Spleen (tissue), 11 donors: Measurements from ENCODE around the gene BABAM2. TPM values are rescaled to one million over a fixed set of nuclear protein-coding genes. Genes with fewer than 3 reads are reported as not detected.

Source experiments
- DNase-seq: peaks from one replicate; pipeline ENCODE4 v3.0.0-alpha.2; 2020
- H3K27ac ChIP-seq, 8 donors: fragments of 200-600 bp; sonication (generic) in 7 of 8; 1 replicate in 4 of 8; 2 replicates in 4 of 8; pipeline versions ENCODE4 v1.5.0 to v1.8.0; 2016 to 2021; ENCODE audit warnings: inconsistent platforms in 4 of 8, mild to moderate bottlenecking in 4 of 8, moderate library complexity in 1 of 8
- H3K27me3 ChIP-seq, 7 donors: fragments of 200-600 bp; sonication (generic) in 6 of 7; replicated peaks in 1 of 7; 1 replicate in 4 of 7; 2 replicates in 3 of 7; pipeline versions ENCODE4 v1.5.0 to v1.8.0; 2016 to 2021; ENCODE audit warnings: inconsistent platforms in 3 of 7, mild to moderate bottlenecking in 1 of 7
- H3K36me3 ChIP-seq, 6 donors: fragments of 200-600 bp; sonication (generic) in 5 of 6; 1 replicate in 4 of 6; 2 replicates in 2 of 6; pipeline versions ENCODE4 v1.5.0 to v1.8.0; 2016 to 2021; ENCODE audit warnings: inconsistent platforms in 2 of 6
- H3K4me1 ChIP-seq, 6 donors: fragments of 200-600 bp; sonication (generic) in 5 of 6; 1 replicate in 3 of 6; 2 replicates in 3 of 6; pipeline versions ENCODE4 v1.5.0 to v1.8.0; 2016 to 2021; ENCODE audit warnings: inconsistent platforms in 3 of 6
- H3K4me3 ChIP-seq, 8 donors: fragments of 200-600 bp; sonication (generic) in 7 of 8; 1 replicate in 4 of 8; 2 replicates in 4 of 8; pipeline versions ENCODE4 v1.5.0 to v1.8.0; 2016 to 2021; ENCODE audit warnings: inconsistent platforms in 4 of 8, mild to moderate bottlenecking in 4 of 8, moderate library complexity in 2 of 8
- H3K9me3 ChIP-seq, 8 donors: fragments of 200-600 bp; sonication (generic) in 7 of 8; 1 replicate in 4 of 8; 2 replicates in 4 of 8; pipeline versions ENCODE4 v1.5.0 to v1.8.0; 2016 to 2021; ENCODE audit warnings: inconsistent platforms in 4 of 8
- CTCF ChIP-seq, 11 experiments: fragments of 200-600 bp in 7 of 11; fragments of 450-650 bp in 4 of 11; sonication (generic) in 4 of 11; IDR thresholded peaks in 8 of 11; conservative IDR thresholded peaks in 3 of 11; 1 replicate in 7 of 11; 2 replicates in 4 of 11; pipeline versions ENCODE4 v1.4.0 to v1.8.0; 2016 to 2021; ENCODE audit warnings: antibody characterized with exemption in 11 of 11, inconsistent platforms in 4 of 11, mild to moderate bottlenecking in 1 of 11
- POLR2A ChIP-seq, 3 donors: fragments of 450-650 bp; IDR thresholded peaks; one replicate each; pipeline ENCODE4 v1.5.1; 2017; ENCODE audit warnings: antibody characterized with exemption in 3 of 3, mild to moderate bottlenecking in 1 of 3
- POLR2AphosphoS5 ChIP-seq, 3 donors: sonication (generic); formaldehyde crosslinking; IDR thresholded peaks; one replicate each; pipeline ENCODE4 v1.5.1; 2017; ENCODE audit warnings: antibody characterized with exemption in 3 of 3
- WGBS, 5 donors: extraction: QIAGEN DNeasy Blood & Tissue Kit in 3 of 5; methylation state at CpG; one replicate each; pipeline versions ENCODE4 v1.1.5 to v1.1.7; 2013 to 2018; 5-methylcytosine and 5-hydroxymethylcytosine counted together
- intact Hi-C: fragments of 100-400 bp; cut with DNase I; formaldehyde crosslinking; loops from one replicate; pipeline ENCODE4 v1.15.0; 2023; ENCODE audit warnings: low total_unique reads
- polyA plus RNA-seq, 3 donors: library from polyadenylated mRNA; stranded (reverse); fragments of 200-250 nt; gene quantifications; one replicate each; pipeline ENCODE4 v1.2.1, GENCODE V29; 2013
- total RNA-seq, 7 donors: library from RNA; depleted of rRNA in 3 of 7; stranded (reverse); fragments of >200 nt in 3 of 7; fragmentation: NEBNext Ultra II Directional in 4 of 7; extraction: Animal tissue kit (Norgen Biotek cat#: 25700) in 4 of 7; gene quantifications; one replicate each; pipeline versions ENCODE4 v1.1.0 to v1.2.1, GENCODE V29; 2016 to 2021
- donor health status: healthy with polysubstance abuse.
- donor health status: DM: no; HTN: no; CAD: no; lungs with moderate emphysema.
- donor health status: DM: no; HTN: no; CAD: no.
- donor health status: Bipolar disorder and iron deficiency.
- donor health status: healthy.
- donor health status: DM: no; HTN: no; CAD: no.
- donor health status: DM: yes; HTN: yes; CAD: no.

Gene BABAM2
- total and polyA plus RNA-seq, 10 donors: 16.1 to 70.1 (median 55.0) TPM

GRCh38 chr2:27904405-27904665 is 13.8 kb downstream of the BABAM2 start:
- no peaks in the 10 kb centered on the region for H3K27me3 ChIP-seq
- H3K27ac ChIP-seq: no peak overlapping the region
- WGBS, 5 donors: 64 to 91% (median 75%) methylated on average over 1 of the region's 1 CpG
- no peak overlapping the region for H3K4me3 ChIP-seq
- peaks cover 0 to 21% (median 9%) of the 10 kb centered on the region in 6 donors for H3K4me1 ChIP-seq
- intact Hi-C loops: no loop called here
- H3K36me3 ChIP-seq: peaks cover 0 to 32% (median 5%) of the 10 kb centered on the region in 6 donors
- DNase-seq: no peak
- no peak for TF ChIP-seq CTCF (IDR thresholded peaks at IDR 0.05 in 8 of 11, conservative IDR thresholded peaks at IDR 0.05 in 3 of 11)
- no peak for TF ChIP-seq POLR2AphosphoS5 (IDR thresholded peaks at IDR 0.05)
- no peak for TF ChIP-seq POLR2A (IDR thresholded peaks at IDR 0.05)
- no peaks in the 10 kb centered on the region for H3K9me3 ChIP-seq

- Histone ChIP-seq H3K27me3 (no peaks in the 10 kb centered on the region), H3K36me3 (peaks cover 0 to 25% (median 0%) of the 10 kb centered on the region in 6 donors), H3K4me1 (peaks cover 0 to 26% (median 9%) of the 10 kb centered on the region in 6 donors), H3K27ac (peak overlapping the region in 7 of 8 donors; percentile 36 to 74 (median 50)), H3K9me3 (no peaks in the 10 kb centered on the region), H3K4me3 (no peak overlapping the region)
- TF ChIP-seq POLR2AphosphoS5 (IDR thresholded peaks at IDR 0.05) (no peak), CTCF (IDR thresholded peaks at IDR 0.05 in 8 of 11, conservative IDR thresholded peaks at IDR 0.05 in 3 of 11) (no peak), POLR2A (IDR thresholded peaks at IDR 0.05) (no peak)
- no peak for DNase-seq
- intact Hi-C loops: no loop called here
- 68 to 85% (median 74%) methylated on average over 1 of the region's 1 CpG for WGBS, 5 donors
Observed at GRCh38 chr2:27906074-27906473, 15.5 kb downstream of the BABAM2 start.

GRCh38 chr2:27907547-27907946 is 17.0 kb downstream of the BABAM2 start:
- no peaks in the 10 kb centered on the region for H3K27me3 ChIP-seq

DNA sequence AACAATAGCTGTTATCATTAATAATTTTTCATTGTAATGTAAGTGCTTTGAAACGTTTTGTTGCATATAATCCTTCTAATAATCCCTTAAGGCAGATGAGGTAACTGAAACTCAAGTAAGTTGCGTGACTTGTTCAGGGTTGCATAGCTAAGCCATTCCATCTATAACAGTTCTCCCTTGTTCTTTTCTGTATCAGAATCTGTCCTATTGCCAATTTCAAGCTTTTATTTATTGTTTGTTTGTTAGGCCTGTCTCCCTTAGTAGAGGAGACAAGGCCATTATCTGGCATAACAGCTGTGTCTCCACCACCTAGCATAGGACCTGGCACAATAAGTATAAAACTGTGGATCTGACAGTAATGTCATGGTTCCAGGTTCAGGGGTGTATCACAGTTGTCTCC is 19.4 kb downstream of the BABAM2 start:
- Histone ChIP-seq H3K36me3 (peaks cover 0 to 20% (median 0%) of the 10 kb centered on the region in 6 donors), H3K4me3 (no peak overlapping the region), H3K9me3 (no peaks in the 10 kb centered on the region), H3K4me1 (peaks cover 0 to 49% (median 19%) of the 10 kb centered on the region in 6 donors), H3K27ac (no peak overlapping the region), H3K27me3 (no peaks in the 10 kb centered on the region)
- TF ChIP-seq POLR2AphosphoS5 (IDR thresholded peaks at IDR 0.05) (no peak), CTCF (IDR thresholded peaks at IDR 0.05 in 8 of 11, conservative IDR thresholded peaks at IDR 0.05 in 3 of 11) (no peak), POLR2A (IDR thresholded peaks at IDR 0.05) (no peak)
- no peak for DNase-seq
- intact Hi-C loops: no loop called here
- WGBS, 5 donors: 78 to 88% (median 83%) methylated on average over 2 of the region's 2 CpGs

More at GRCh38 chr2:27907547-27907946, 17.0 kb downstream of the BABAM2 start:
- H3K4me1 ChIP-seq: peaks cover 0 to 33% (median 10%) of the 10 kb centered on the region in 6 donors
- TF ChIP-seq CTCF (IDR thresholded peaks at IDR 0.05 in 8 of 11, conservative IDR thresholded peaks at IDR 0.05 in 3 of 11) (no peak), POLR2A (IDR thresholded peaks at IDR 0.05) (no peak), POLR2AphosphoS5 (IDR thresholded peaks at IDR 0.05) (no peak)
- intact Hi-C loops: no loop called here
- no peaks in the 10 kb centered on the region for H3K9me3 ChIP-seq
- peaks cover 0 to 20% (median 0%) of the 10 kb centered on the region in 6 donors for H3K36me3 ChIP-seq
- 55 to 59% (median 56%) methylated on average over 3 of the region's 3 CpGs for WGBS, 5 donors
- H3K27ac ChIP-seq: peak overlapping the region in 3 of 8 donors; percentile 50 to 74 (median 71)
- no peak for DNase-seq
- H3K4me3 ChIP-seq: no peak overlapping the region
